Glutamatergic neuron (in vitro differentiated cells): ENCODE results near the gene TPGS2. TPM values are rescaled to one million over a fixed set of nuclear protein-coding genes. Genes with fewer than 3 reads are reported as not detected.
"Not testable (repeated sequence)": the region's sequence is repeated elsewhere in the genome, so short reads cannot be mapped to it uniquely, and the experiment has no call there.

Experiments
- DNase-seq: peaks from one replicate; pipeline ENCODE4 v3.0.0; 2022
- H3K27ac Mint-ChIP-seq: one replicate; pipeline ENCODE4 v1.8.0; 2020; ENCODE audit warnings: mild to moderate bottlenecking, mixed read lengths, inconsistent platforms; ENCODE audit not compliant: unreplicated experiment
- H3K27me3 Mint-ChIP-seq: one replicate; pipeline ENCODE4 v1.8.0; 2020; ENCODE audit warnings: mild to moderate bottlenecking, moderate library complexity, mixed read lengths, inconsistent platforms; ENCODE audit not compliant: unreplicated experiment
- H3K36me3 Mint-ChIP-seq: one replicate; pipeline ENCODE4 v1.8.0; 2020; ENCODE audit warnings: mild to moderate bottlenecking, mixed read lengths, inconsistent platforms; ENCODE audit not compliant: unreplicated experiment
- H3K4me1 Mint-ChIP-seq: one replicate; pipeline ENCODE4 v1.8.0; 2020; ENCODE audit warnings: mild to moderate bottlenecking, low read depth, mixed read lengths, inconsistent platforms; ENCODE audit not compliant: unreplicated experiment
- H3K4me3 Mint-ChIP-seq: one replicate; pipeline ENCODE4 v1.8.0; 2020; ENCODE audit warnings: mild to moderate bottlenecking, mixed read lengths, inconsistent platforms; ENCODE audit not compliant: unreplicated experiment
- H3K9me3 Mint-ChIP-seq: one replicate; pipeline ENCODE4 v1.8.0; 2020; ENCODE audit warnings: mild to moderate bottlenecking, moderate library complexity, mixed read lengths, inconsistent platforms; ENCODE audit not compliant: unreplicated experiment
- total RNA-seq: library from RNA; stranded (reverse); fragmentation: NEBNext Ultra II Directional; extraction: Animal tissue kit (Norgen Biotek cat#: 25700); gene quantifications from one replicate; pipeline ENCODE4 v1.2.1, GENCODE V29; 2021; ENCODE audit not compliant: unreplicated experiment
- TF ChIP-seq, protein P1 (sequence below): fragments of 200-600 bp; sonication (generic); IDR thresholded peaks from one replicate; pipeline ENCODE4 v1.5.0; 2021; ENCODE audit not compliant: partially characterized antibody, unreplicated experiment

TPGS2 gene
- total RNA-seq, 1 donor from 2014 or later, result 166 TPM

DNA sequence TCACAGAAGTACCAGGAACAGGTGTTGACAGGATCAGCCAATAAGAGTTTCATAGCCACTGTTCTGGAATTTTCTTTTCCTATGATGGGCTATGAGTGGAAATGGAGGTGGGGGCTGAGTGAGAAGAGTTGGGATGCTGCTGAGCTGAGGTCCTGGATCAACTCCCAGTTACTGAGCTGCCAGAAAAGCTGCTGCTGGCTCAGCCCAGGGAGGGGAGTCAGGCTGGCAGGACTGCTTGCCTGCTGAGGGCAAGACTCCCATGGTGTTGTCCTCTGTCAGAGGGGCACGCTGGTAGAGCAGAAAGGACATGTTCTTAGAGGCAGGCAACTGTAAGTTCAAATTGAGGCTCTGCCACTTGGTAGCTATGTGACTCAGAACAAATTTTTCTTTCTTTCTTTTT lies 11.8 kb downstream of the TPGS2 start:
- peaks cover 4% of the 10 kb centered on the region for H3K4me1 Mint-ChIP-seq
- no peaks in the 10 kb centered on the region for H3K36me3 Mint-ChIP-seq
- DNase-seq, result no peak
- TF ChIP-seq, protein P1, sequence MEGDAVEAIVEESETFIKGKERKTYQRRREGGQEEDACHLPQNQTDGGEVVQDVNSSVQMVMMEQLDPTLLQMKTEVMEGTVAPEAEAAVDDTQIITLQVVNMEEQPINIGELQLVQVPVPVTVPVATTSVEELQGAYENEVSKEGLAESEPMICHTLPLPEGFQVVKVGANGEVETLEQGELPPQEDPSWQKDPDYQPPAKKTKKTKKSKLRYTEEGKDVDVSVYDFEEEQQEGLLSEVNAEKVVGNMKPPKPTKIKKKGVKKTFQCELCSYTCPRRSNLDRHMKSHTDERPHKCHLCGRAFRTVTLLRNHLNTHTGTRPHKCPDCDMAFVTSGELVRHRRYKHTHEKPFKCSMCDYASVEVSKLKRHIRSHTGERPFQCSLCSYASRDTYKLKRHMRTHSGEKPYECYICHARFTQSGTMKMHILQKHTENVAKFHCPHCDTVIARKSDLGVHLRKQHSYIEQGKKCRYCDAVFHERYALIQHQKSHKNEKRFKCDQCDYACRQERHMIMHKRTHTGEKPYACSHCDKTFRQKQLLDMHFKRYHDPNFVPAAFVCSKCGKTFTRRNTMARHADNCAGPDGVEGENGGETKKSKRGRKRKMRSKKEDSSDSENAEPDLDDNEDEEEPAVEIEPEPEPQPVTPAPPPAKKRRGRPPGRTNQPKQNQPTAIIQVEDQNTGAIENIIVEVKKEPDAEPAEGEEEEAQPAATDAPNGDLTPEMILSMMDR, result no peak
- no peak overlapping the region for H3K4me3 Mint-ChIP-seq
- no peaks in the 10 kb centered on the region for H3K9me3 Mint-ChIP-seq
- H3K27me3 Mint-ChIP-seq, result peaks cover 1% of the 10 kb centered on the region
- no peak overlapping the region for H3K27ac Mint-ChIP-seq

- not testable (repeated sequence) for H3K9me3 Mint-ChIP-seq, H3K27ac Mint-ChIP-seq, H3K36me3 Mint-ChIP-seq
Measured at GRCh38 chr18:36816096-36816495, 12.7 kb downstream of the TPGS2 start.

DNA sequence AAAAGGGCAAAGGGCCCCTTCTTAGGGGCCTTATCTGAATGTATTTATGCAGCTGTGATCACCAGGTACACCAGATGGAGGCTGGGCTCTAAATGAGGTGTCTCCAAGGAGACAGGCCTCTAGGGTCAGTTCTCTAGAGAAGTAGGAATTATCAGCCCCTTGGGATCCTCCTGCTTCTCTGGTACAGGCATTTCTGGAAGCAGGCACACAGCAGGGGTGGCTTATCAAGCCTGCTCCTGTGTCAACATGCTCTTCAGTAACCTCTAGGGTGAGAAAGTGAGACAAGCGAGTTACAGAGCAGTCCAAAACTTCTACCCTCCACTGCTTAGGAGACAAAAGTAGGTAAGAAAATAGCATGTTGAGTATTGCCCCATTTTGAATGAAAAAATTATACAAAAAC lies 13.8 kb downstream of the TPGS2 start:
- DNase-seq, result no peak
- no peaks in the 10 kb centered on the region for H3K36me3 Mint-ChIP-seq
- no peak overlapping the region for H3K4me3 Mint-ChIP-seq
- no peaks in the 10 kb centered on the region for H3K27me3 Mint-ChIP-seq
- TF ChIP-seq, protein P1, result no peak
- H3K4me1 Mint-ChIP-seq, result peaks cover 4% of the 10 kb centered on the region
- H3K9me3 Mint-ChIP-seq, result no peaks in the 10 kb centered on the region
- no peak overlapping the region for H3K27ac Mint-ChIP-seq

More at GRCh38 chr18:36816096-36816495, 12.7 kb downstream of the TPGS2 start:
- not testable (repeated sequence) for DNase-seq, H3K27me3 Mint-ChIP-seq, H3K4me3 Mint-ChIP-seq, H3K4me1 Mint-ChIP-seq

DNA sequence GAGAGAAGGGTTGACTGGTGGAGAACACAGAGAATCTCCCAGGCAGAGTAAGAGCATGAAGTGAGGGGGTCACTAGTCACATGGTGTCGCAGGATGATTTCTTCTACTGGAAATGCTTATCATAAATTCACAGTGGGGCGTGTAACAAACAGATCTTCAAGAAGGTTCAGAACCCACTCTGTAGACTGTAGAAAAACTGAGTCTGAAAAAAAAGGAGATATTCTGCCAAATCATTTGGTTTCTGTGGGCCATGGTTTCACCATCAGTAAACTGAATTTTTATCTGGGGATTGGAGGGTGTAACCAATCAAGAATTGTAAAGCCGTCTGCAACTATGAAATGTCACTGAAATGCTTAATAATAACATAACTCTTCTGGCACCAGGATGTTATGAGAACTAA lies 15.0 kb downstream of the TPGS2 start:
- H3K27me3 Mint-ChIP-seq, result no peaks in the 10 kb centered on the region
- TF ChIP-seq, protein P1, result no peak
- H3K36me3 Mint-ChIP-seq, result no peaks in the 10 kb centered on the region
- no peak overlapping the region for H3K4me3 Mint-ChIP-seq
- peaks cover 4% of the 10 kb centered on the region for H3K4me1 Mint-ChIP-seq
- no peak for DNase-seq
- no peak overlapping the region for H3K27ac Mint-ChIP-seq
- H3K9me3 Mint-ChIP-seq, result no peaks in the 10 kb centered on the region

- no peaks in the 10 kb centered on the region for H3K36me3 Mint-ChIP-seq
- H3K27ac Mint-ChIP-seq, result no peak overlapping the region
- H3K9me3 Mint-ChIP-seq, result no peaks in the 10 kb centered on the region
- TF ChIP-seq, protein P1, result no peak
- H3K4me1 Mint-ChIP-seq, result peaks cover 4% of the 10 kb centered on the region
- no peaks in the 10 kb centered on the region for H3K27me3 Mint-ChIP-seq
- DNase-seq, result no peak
- no peak overlapping the region for H3K4me3 Mint-ChIP-seq
Measured at GRCh38 chr18:36813101-36813775, 15.6 kb downstream of the TPGS2 start.
